Naive thymus-derived CD8-positive, alpha-beta T cell (primary cell): ENCODE measurements around the gene MEGF11. TPM values are rescaled to one million over a fixed set of nuclear protein-coding genes. Genes with fewer than 3 reads are reported as not detected.
A peak's percentile ranks its signal among the peaks of the same experiment; 100 is the strongest.

ENCODE experiments used
- ATAC-seq, 2 donors: fragments of 150-1000 bp; cut with Tn5 transposase in 1 of 2; sonication (Bioruptor Pico), chemical (Tn5 transposase) in 1 of 2; 1 replicate in 1 of 2; 2 replicates in 1 of 2; pipeline ENCODE4 v1.10.0; 2021; ENCODE audit warnings: mild to moderate bottlenecking in 2 of 2, moderate library complexity in 2 of 2
- POLR2A ChIA-PET: fragments of 350-600 bp; sonication (Branson Sonifier 250); formaldehyde crosslinking; loops from one replicate; lab custom pipeline; 2021; ENCODE audit warnings: antibody characterized with exemption; lab: Charles Lee
- DNase-seq, 10 donors: peaks; one replicate each; pipeline versions ENCODE4 v3.0.0 to v3.0.0-alpha.2; 2020 to 2022
- H3K27ac Mint-ChIP-seq, 10 donors: one replicate each; pipeline ENCODE4 v1.8.0; 2020 to 2022; ENCODE audit warnings: mild to moderate bottlenecking in 10 of 10, mixed read lengths in 10 of 10, moderate library complexity in 4 of 10, inconsistent platforms in 1 of 10
- H3K27me3 Mint-ChIP-seq, 5 donors: one replicate each; pipeline ENCODE4 v1.8.0; 2021 to 2022; ENCODE audit warnings: mixed read lengths in 5 of 5
- H3K36me3 Mint-ChIP-seq, 3 donors: one replicate each; pipeline ENCODE4 v1.8.0; 2020 to 2022; ENCODE audit warnings: mixed read lengths in 3 of 3, mild to moderate bottlenecking in 2 of 3, inconsistent platforms in 1 of 3
- H3K4me1 Mint-ChIP-seq, 4 donors: one replicate each; pipeline ENCODE4 v1.8.0; 2021 to 2022; ENCODE audit warnings: mixed read lengths in 4 of 4
- H3K4me3 Mint-ChIP-seq, 10 donors: one replicate each; pipeline ENCODE4 v1.8.0; 2020 to 2022; ENCODE audit warnings: mild to moderate bottlenecking in 10 of 10, mixed read lengths in 10 of 10, moderate library complexity in 6 of 10, inconsistent platforms in 1 of 10
- H3K9me3 Mint-ChIP-seq, 9 donors: one replicate each; pipeline ENCODE4 v1.8.0; 2020 to 2022; ENCODE audit warnings: mixed read lengths in 9 of 9, mild to moderate bottlenecking in 3 of 9, inconsistent platforms in 1 of 9, moderate library complexity in 1 of 9
- polyA plus RNA-seq, 3 donors: library from polyadenylated mRNA; unstranded; fragments of 300-500 nt; fragmentation: Illumina TruSeq; gene quantifications; one replicate each; pipeline ENCODE4 v1.2.3, GENCODE V29; 2021
- total RNA-seq, 8 experiments: library from RNA in 2 of 8; stranded (reverse) in 2 of 8; gene quantifications; one replicate each; pipeline ENCODE4 v1.2.3 and lab custom pipeline; 2021 to 2026

The MEGF11 gene
- total and polyA plus RNA-seq, 5 experiments from 2014 or later, result not detected

DNA sequence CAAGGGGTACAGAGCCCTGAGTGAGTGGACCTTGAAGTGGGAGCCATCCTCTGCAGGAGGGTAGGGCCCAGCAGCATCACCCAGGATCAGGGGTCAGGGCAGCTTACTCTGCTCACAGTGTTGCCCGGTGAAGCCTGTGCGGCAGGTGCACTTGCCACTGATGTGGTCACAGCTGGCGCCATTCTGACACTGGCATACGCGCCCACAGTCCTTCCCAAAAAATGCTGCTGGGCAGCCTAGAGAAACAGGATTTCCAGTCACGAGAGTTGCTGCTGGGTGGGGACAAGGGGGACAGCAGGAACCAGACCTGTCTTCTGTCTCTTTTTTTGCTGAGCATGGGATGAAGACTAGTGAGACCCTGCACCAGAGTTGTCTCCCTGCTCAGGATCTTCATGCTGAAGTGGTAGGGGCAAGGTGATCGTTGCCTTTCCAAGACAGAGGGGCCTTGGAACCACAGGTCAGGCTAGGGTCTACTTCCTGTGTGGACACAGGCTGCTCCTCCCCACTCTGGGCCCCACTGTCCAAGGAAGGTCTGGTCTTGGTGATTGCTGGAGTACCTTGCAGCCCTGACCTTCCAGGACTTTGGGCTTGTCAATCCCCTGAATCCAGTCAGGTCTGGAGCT is 337.4 kb downstream of the MEGF11 start:
- Mint-ChIP-seq H3K9me3 (no peaks in the 10 kb centered on the region), H3K4me1 (peaks cover 0 to 39% (median 5%) of the 10 kb centered on the region in 4 donors), H3K27ac (no peak overlapping the region), H3K27me3 (no peaks in the 10 kb centered on the region), H3K4me3 (no peak overlapping the region), H3K36me3 (peaks cover 0 to 3% (median 0%) of the 10 kb centered on the region in 3 donors)
- POLR2A ChIA-PET, result no interaction called here
- ATAC-seq, result no peak
- no peak for DNase-seq

DNA sequence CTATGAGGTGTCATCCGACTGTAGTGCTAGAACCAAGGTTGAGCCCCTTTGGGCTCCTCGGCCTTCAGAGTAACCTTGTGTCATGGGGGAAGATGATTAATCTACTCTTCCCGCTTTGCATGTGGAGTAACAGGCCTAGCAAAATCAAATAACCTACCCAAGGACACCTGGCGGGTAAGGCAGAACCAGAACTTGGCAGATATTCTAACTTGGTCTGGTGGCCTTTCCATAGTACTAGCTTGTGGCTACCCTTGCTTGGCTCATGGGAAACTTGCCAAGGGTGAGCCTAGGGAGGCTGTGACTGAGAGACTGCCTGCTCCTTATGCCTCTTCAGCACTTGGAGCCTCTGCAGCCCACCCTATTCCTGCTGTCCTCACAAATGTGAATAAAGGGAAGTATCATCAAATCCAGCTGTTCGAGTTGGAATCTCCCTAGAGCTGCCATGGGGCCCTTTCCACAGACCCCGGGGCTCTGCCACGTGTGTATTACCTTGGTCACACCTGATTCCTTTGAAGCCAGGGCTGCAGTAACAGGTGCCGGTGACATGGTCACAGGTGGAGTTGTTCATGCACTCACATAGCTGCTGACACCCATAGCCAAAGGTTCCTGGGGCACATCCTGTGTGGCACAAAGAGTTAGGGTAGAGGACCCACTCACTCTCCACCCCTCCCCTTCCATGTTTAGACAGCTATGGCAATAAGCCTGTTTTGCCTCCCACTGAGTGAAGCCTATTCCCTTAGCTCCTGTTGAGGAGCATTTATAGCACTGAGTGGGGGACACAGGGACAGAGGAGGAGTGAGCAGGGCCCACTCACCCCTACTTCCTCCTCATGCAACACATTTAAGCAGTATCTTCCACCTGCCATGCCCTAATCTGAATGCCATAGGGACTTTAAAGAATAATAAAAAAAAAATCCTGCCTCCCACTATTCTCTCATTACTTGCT is 338.3 kb downstream of the MEGF11 start:
- Mint-ChIP-seq H3K36me3 (peaks cover 0 to 3% (median 0%) of the 10 kb centered on the region in 3 donors), H3K9me3 (no peaks in the 10 kb centered on the region), H3K4me1 (peaks cover 0 to 30% (median 5%) of the 10 kb centered on the region in 4 donors), H3K4me3 (no peak overlapping the region), H3K27ac (peak overlapping the region in 1 of 10 donors; percentile 71), H3K27me3 (no peaks in the 10 kb centered on the region)
- POLR2A ChIA-PET, result no interaction called here
- DNase-seq (no peak), ATAC-seq (no peak)

GRCh38 chr15:65914386-65914785 is 339.2 kb downstream of the MEGF11 start:
- POLR2A ChIA-PET, result no interaction called here
- Mint-ChIP-seq H3K4me1 (peaks cover 0 to 28% (median 6%) of the 10 kb centered on the region in 4 donors), H3K27me3 (no peaks in the 10 kb centered on the region), H3K4me3 (no peak overlapping the region), H3K36me3 (peaks cover 0 to 6% (median 0%) of the 10 kb centered on the region in 3 donors), H3K9me3 (no peaks in the 10 kb centered on the region), H3K27ac (no peak overlapping the region)
- DNase-seq, result no peak
- no peak for ATAC-seq

GRCh38 chr15:65913631-65914199 is 339.8 kb downstream of the MEGF11 start:
- no peak overlapping the region for H3K27ac Mint-ChIP-seq
- POLR2A ChIA-PET, result interaction anchor here (0.6 kb wide), 1 partner anchor 1880 kb away, joined by 3 read pairs; no protein-coding TSS in a partner anchor
- peaks cover 0 to 24% (median 6%) of the 10 kb centered on the region in 4 donors for H3K4me1 Mint-ChIP-seq
- DNase-seq (no peak), ATAC-seq (no peak)
- H3K36me3 Mint-ChIP-seq, result peaks cover 0 to 6% (median 0%) of the 10 kb centered on the region in 3 donors
- H3K27me3 Mint-ChIP-seq, result no peaks in the 10 kb centered on the region
- H3K4me3 Mint-ChIP-seq, result no peak overlapping the region
- H3K9me3 Mint-ChIP-seq, result no peaks in the 10 kb centered on the region

GRCh38 chr15:65912235-65912634 is 341.3 kb downstream of the MEGF11 start:
- Mint-ChIP-seq H3K27ac (peak overlapping the region in 2 of 10 donors; percentile 7 to 43), H3K4me1 (peaks cover 0 to 17% (median 6%) of the 10 kb centered on the region in 4 donors), H3K27me3 (no peaks in the 10 kb centered on the region), H3K9me3 (no peaks in the 10 kb centered on the region), H3K36me3 (peaks cover 0 to 8% (median 0%) of the 10 kb centered on the region in 3 donors), H3K4me3 (no peak overlapping the region)
- DNase-seq (no peak), ATAC-seq (no peak)
- POLR2A ChIA-PET, result no interaction called here

GRCh38 chr15:65910341-65910740 is 343.2 kb downstream of the MEGF11 start:
- no peak for DNase-seq
- ATAC-seq, result no peak
- Mint-ChIP-seq H3K27ac (no peak overlapping the region), H3K9me3 (no peaks in the 10 kb centered on the region), H3K4me1 (peaks cover 0 to 5% (median 3%) of the 10 kb centered on the region in 4 donors), H3K36me3 (peaks cover 0 to 21% (median 2%) of the 10 kb centered on the region in 3 donors), H3K27me3 (no peaks in the 10 kb centered on the region), H3K4me3 (no peak overlapping the region)
- POLR2A ChIA-PET, result no interaction called here

DNA sequence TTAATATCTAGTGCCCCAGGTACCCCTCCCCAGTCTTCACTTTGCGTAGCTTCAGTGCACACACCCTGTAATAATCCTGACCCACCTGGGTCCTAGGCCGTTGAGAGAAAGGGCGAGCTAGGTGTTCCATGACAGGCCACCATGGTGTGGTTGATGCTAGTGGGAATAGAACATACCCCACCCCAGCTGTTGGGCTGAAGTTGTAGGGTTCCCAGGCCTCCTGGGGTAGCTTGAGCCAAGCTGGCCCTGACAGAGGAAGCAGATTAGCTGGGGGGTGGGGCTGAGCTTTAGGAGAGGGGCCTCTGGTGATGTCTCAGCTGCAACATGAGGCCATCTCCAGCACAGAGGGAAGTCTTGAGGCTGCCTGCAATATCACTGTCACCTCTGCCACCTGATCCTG is 343.7 kb downstream of the MEGF11 start:
- Mint-ChIP-seq H3K4me3 (no peak overlapping the region), H3K27ac (no peak overlapping the region), H3K9me3 (no peaks in the 10 kb centered on the region), H3K4me1 (peaks cover 0 to 5% (median under 1%) of the 10 kb centered on the region in 4 donors), H3K27me3 (no peaks in the 10 kb centered on the region), H3K36me3 (peaks cover 0 to 25% (median 7%) of the 10 kb centered on the region in 3 donors)
- POLR2A ChIA-PET, result interaction anchor here (0.5 to 0.6 kb wide), 2 partner anchors 15 to 483 kb away, joined by 3 to 5 read pairs; no protein-coding TSS in a partner anchor
- ATAC-seq, result no peak
- no peak for DNase-seq

DNA sequence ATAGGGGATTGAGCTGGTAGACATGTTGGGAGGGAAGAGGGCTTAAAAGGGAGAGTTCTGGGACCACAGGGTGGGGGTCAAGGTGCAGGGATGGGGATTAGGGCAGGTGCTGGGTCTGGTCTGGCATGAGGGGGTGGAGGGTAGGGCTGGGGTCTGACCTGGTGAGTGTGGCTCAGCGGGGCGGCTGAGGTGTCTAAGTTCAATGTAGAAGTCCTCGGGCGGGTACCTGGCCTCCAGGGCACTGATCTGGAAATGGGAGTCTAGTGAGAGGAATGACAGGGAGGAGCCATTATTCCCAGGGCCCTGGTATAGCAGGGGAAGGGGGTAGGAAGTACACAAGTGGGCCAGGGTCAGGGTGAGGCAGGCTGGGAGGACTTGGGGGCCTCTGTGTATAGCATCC is 344.7 kb downstream of the MEGF11 start:
- ATAC-seq, result no peak
- DNase-seq, result no peak
- Mint-ChIP-seq H3K36me3 (peaks cover 0 to 28% (median 10%) of the 10 kb centered on the region in 3 donors), H3K9me3 (no peaks in the 10 kb centered on the region), H3K4me1 (peaks cover 0 to 3% (median 2%) of the 10 kb centered on the region in 4 donors), H3K27me3 (no peaks in the 10 kb centered on the region), H3K27ac (peak overlapping the region in 1 of 10 donors; percentile 87), H3K4me3 (no peak overlapping the region)
- POLR2A ChIA-PET, result no interaction called here

DNA sequence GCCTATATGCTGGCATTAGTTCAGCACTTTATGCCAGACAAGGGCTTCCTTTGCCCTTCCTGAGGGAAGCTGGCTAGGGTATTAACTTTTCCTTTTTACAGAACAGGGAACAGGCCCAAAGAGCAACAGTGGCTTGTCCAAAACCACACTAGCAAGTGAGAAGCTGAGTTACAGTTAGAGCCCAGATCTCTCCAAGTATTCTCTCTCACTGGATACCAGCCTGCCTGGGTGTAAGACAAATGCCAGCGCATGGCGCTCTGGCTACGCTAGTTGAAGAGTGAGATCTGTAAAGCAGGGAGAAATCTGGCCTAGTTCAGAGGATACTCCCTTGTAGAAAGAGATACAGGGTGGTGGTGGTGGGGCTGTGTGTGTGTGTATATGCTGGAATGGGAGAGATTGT is 345.9 kb downstream of the MEGF11 start:
- no peak for ATAC-seq
- Mint-ChIP-seq H3K9me3 (no peaks in the 10 kb centered on the region), H3K27ac (no peak overlapping the region), H3K36me3 (peaks cover 0 to 35% (median 12%) of the 10 kb centered on the region in 3 donors), H3K27me3 (no peaks in the 10 kb centered on the region), H3K4me3 (no peak overlapping the region), H3K4me1 (peaks cover 0 to 14% (median 3%) of the 10 kb centered on the region in 4 donors)
- DNase-seq, result no peak
- POLR2A ChIA-PET, result no interaction called here

- POLR2A ChIA-PET, result no interaction called here
- Mint-ChIP-seq H3K27ac (peak overlapping the region in 1 of 10 donors; percentile 52), H3K4me3 (no peak overlapping the region), H3K4me1 (peaks cover 2 to 25% (median 7%) of the 10 kb centered on the region in 4 donors), H3K9me3 (no peaks in the 10 kb centered on the region), H3K36me3 (peaks cover 0 to 40% (median 12%) of the 10 kb centered on the region in 3 donors), H3K27me3 (no peaks in the 10 kb centered on the region)
- DNase-seq (no peak), ATAC-seq (no peak)
These were observed 347.2 kb downstream of the MEGF11 start for GRCh38 chr15:65906396-65906795.

DNA sequence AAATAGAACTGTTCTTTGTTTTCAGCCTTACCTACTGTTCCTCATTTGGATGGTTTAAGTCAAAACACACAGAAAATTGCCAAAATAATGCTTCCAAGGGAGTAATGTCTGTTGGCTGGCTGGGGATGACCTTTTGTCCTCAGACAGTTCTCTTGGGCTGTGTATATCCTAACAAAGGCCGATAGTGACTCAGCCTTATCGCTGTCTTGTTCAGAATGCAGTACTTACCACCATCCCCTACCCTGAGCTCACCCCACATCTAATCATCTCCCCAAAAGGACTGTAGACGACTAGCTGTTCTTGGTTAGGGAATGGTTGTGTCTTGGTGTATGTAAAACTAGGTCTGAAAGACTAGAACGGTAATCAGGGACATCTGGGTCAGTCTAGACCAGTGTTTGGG is 349.2 kb downstream of the MEGF11 start:
- POLR2A ChIA-PET, result interaction anchor here (0.5 kb wide), 1 partner anchor 250 kb away, joined by 3 read pairs; no protein-coding TSS in a partner anchor
- no peaks in the 10 kb centered on the region for H3K27me3 Mint-ChIP-seq
- peaks cover 0 to 49% (median 28%) of the 10 kb centered on the region in 3 donors for H3K36me3 Mint-ChIP-seq
- H3K27ac Mint-ChIP-seq, result no peak overlapping the region
- H3K4me3 Mint-ChIP-seq, result no peak overlapping the region
- no peak for ATAC-seq
- no peak for DNase-seq
- peaks cover 2 to 36% (median 6%) of the 10 kb centered on the region in 4 donors for H3K4me1 Mint-ChIP-seq
- no peaks in the 10 kb centered on the region for H3K9me3 Mint-ChIP-seq

DNA sequence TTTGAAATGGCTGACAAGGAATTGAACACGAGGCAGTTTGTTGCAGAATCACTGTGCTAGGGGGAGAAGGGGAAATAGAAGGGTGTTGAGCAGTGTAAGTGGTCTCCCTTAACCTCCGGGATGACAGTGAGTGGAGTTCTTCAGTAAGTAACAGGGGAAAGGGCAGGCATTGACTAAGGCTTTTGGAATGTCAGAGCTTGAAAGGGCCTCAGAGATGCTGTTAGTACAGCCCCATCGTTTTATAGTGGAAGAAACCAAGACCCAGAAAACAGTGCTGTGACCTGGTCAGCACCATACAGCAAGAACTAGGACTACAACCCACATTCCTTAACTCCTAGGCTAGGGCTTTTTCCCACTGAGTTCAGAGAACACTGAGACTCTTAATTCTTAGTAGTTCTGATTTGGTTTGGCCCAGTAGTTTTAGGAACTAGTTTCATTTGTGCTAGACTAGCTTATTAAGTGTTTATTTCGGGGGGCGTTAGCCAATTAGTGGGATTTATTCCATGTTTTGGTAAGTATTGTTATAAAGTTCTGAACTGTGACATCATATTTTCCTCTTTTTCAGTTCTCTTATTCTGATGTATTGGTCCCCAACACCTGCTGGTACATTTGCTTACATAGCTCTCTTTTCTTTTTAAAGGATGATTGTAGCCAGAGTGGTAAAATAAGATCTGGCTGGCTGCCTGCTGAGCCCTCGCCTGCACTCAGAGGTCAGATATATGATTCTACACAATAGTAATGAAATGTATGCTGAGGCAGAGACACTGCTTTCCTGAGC is 350.1 kb downstream of the MEGF11 start:
- peaks cover 0 to 57% (median 32%) of the 10 kb centered on the region in 3 donors for H3K36me3 Mint-ChIP-seq
- H3K4me3 Mint-ChIP-seq, result no peak overlapping the region
- POLR2A ChIA-PET, result no interaction called here
- H3K9me3 Mint-ChIP-seq, result no peaks in the 10 kb centered on the region
- H3K27ac Mint-ChIP-seq, result peak overlapping the region in 2 of 10 donors; percentile 43 to 63
- peaks cover 2 to 36% (median 6%) of the 10 kb centered on the region in 4 donors for H3K4me1 Mint-ChIP-seq
- DNase-seq, result no peak
- no peaks in the 10 kb centered on the region for H3K27me3 Mint-ChIP-seq
- no peak for ATAC-seq
